HUDEP-2 (cell line): ENCODE results near the gene SHLD1.
A peak's percentile ranks its signal among the peaks of the same experiment; 100 is the strongest.
"Not testable (repeated sequence)": the region's sequence is repeated elsewhere in the genome, so short reads cannot be mapped to it uniquely, and the experiment has no call there.

Experiments
- DNase-seq, 76 experiments: peaks; one replicate each; lab custom pipeline; 2025; ENCODE audit not compliant: unreplicated experiment in 76 of 76; lab: John Stamatoyannopoulos, UW

The SHLD1 gene, protein sequence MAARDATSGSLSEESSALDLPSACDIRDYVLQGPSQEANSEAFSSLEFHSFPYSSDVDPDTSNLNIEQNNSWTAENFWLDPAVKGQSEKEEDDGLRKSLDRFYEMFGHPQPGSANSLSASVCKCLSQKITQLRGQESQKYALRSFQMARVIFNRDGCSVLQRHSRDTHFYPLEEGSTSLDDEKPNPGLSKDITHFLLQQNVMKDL

DNA sequence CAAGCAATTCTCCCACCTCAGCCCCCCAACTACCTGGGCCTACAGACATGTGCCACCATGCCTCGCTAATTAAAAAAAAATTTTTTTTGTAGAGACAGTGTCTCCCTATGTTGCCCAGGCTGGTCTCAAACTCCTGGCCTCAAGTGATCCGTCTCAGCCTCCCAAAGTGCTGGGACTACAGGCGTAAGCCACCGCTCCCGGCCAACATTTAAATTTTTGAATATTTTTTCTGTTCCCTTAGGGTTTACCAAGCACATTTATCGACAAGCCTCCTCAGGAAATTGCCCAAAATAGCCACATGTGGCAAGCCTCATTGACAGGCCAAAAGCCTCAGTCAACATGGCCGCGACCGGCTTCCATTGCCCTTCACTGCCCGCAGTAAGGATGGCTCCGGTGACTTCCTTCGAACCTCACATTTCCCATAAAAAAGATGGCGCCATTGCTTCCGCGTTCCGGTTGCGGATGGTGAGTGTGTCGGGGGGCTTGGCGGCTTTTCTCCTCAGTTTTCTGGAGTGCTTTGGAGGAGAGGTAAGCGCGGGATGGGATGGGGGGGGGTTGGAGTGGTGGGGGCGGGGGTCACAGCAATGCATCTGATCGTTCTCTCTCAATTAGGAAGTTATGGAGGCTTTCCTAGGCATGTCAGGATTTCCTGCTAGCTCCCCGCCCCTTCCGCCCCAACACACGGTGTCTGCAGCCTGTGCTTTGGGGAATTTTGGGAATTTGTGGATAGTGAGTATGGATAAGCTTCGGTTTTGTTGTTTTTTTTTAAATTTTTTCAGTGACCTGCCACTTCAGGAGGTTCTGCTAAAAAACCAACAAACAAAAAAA is at the start of gene SHLD1:
SHLD1 (plus strand) TSS at position 450 of the 828 bp plus-strand sequence. CDS start 22,465 bp downstream, outside the sequence.
- DNase-seq, result peak in 74 of 76 experiments; percentile 21 to 90 (median 72)

DNA sequence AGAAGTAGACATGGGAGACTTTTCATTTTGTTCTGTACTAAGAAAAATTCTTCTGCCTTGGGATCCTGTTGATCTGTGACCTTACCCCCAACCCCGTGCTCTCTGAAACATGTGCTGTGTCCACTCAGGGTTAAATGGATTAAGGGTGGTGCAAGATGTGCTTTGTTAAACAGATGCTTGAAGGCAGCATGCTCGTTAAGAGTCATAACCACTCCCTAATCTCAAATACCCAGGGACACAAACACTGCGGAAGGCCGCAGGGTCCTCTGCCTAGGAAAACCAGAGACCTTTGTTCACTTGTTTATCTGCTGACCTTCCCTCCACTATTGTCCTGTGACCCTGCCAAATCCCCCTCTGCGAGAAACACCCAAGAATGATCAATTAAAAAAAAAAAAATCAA is 47.9 kb upstream of the SHLD1 start:
- not testable (repeated sequence) for DNase-seq

DNA sequence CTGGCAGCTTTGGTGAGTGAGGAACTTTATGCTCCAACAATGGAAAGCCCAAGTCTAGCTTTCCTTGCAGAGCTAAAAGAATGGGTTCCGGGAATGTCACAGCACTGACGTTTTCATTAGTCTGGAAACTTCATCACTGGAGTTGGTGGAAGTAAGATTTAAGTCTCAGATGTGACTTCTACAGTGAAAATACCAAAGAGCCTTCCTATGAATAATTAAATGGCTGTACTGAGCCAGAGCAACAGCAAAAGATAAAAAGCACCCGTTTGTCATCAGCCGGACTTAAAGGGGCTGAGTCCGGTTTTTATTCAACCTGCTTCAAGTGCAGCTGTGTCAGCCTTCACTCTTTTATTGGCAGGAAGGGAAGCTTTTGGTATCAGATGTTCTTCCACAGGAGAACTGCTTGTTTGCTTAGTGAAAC is 46.5 kb upstream of the SHLD1 start:
- DNase-seq, result no peak

DNA sequence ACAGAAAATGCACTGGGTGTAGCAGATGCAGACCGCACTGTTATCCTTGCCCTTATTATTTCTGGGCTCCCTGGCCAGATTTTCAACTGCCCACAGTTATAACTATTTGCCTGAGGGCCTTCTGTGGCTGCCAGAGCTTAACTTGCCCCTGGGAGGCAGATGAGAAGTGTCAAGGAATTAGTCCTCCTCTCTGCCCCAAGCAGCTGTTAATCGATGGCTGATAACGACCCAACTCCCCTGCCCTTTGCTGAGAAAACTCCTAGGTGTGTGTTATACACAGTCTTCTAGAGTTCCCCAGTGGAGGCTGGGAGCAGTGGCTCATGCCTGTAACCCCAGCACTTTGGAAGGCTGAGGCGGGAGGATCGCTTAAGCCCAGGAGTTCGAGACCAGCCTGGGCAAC is 44.4 kb upstream of the SHLD1 start:
- no peak for DNase-seq

DNA sequence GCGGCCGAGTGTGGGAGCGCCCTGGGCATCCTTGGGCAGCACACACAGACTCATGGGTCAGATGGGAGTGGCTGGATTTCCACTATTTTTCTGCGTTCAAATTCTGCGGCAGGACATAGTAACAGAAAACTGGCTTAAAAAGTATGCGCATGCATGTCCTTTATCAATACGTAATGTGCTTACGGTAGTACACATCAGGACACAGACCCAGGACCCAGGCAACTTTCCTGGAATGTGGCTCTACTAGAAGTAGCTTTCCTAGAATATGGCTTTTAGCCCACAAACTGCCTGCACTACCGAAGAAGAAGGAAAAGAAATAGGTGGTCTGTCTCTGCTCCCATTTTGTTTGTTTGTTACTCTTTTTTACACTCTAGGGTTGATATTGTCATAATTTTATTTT is 43.4 kb upstream of the SHLD1 start:
- DNase-seq, result no peak

DNA sequence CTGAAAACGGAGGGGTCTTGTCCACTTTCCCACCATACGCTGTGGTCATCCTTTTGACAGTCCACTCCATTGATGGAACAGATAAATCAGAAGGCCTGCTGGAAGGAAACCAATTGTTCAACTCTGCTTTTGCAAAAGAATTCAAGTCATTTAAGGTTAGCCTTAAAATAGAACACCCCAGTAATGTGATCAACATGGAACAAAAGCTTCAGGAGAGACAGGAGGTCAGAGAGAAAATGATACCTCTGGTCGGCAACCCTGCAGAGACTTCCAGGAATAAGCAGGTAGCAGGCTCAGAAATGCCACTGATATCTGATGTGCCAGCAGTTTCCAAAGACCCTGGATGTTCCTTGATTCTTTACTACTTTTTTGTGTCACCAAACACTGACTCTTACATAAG is 39.6 kb upstream of the SHLD1 start:
- no peak for DNase-seq

DNA sequence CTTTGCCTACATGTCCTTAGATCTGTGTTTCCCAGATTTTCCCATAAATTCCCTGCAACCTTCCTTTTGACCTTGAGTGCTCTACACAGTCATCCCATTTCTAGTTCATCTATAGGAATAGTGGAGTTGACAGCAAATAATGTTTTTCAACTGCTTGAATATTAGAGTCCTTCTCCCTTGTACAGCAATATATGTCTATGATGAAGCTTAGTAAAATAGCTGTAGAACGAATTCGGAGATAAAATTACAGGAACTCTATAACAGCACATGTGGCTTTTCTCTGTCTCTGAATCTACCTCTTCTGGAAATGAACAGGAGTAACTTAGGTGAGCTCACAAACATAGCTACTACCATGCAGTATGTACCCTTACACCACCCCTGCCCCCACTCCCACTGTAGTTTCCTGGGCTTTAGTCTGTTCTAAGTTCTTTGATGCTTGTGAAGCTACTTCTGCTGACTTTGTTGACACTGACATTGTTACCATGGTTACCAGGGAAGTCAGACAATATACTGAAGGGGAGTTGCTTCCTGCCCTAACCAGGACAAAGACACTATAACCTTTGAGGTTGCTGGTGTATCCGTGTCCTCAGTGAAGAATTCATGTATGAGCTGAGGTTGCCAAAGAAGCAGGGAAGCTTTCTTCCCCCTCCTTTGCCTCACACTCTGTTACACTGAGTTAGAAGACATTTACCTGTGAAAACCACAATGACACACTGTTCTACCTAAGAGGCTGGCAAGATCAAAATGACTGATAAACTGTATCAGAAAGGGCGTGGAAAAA is 35.8 kb upstream of the SHLD1 start:
- DNase-seq, result peak in 2 of 76 experiments; percentile 6 to 35

DNA sequence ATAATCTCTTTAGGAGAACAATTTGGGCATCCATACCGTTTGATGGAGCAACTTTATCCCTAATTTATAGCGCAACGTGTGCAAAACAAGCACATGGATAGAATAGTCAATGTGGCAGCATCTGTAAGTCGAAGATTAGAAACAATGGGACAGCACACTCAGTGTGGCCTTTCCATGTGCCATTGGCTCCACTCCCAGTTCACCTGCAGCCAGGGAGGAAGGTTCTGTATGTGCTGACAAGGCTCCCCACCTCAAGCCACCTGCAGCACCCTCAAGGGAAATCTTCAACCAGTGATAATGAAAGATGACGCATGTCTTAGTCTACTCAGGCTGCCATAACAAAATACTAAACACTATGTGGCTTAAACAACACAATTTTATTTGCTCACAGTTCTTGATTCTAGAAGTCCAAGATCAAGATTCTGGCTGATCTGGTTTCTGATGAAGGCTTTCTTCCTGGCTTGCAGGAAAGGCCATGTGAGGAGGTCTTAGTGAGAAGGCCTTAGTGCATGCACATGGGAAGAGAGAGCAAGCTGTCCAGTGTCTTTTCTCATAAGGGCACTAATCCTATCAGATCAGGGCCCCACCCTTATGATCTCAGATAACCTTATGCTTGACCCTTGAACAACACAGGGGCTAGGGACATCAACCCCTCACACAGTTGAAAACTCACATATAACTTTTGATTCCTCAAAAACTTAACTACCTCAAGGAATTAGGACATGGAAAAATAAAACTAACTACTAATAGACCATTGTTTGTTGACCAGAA is 34.9 kb upstream of the SHLD1 start:
- no peak for DNase-seq

DNA sequence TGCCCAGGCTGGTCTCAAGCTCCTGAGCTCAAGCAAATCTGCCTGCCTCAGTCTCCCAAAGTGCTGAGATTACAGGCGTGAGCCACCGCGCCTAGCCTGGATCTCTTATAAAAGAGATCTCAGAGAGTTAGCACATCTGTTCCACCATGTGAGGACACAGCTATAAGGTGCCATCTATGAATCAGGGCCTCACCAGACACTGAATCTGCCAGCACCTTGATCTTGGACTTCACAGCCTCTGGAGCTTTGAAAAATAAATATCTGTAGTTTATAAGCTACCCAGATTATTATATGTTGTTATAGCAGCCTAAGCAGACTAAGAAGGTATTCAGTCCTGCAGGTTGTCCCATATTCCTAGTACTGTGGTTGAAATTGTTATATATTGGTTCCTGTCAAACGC is 33.2 kb upstream of the SHLD1 start:
- DNase-seq, result no peak

DNA sequence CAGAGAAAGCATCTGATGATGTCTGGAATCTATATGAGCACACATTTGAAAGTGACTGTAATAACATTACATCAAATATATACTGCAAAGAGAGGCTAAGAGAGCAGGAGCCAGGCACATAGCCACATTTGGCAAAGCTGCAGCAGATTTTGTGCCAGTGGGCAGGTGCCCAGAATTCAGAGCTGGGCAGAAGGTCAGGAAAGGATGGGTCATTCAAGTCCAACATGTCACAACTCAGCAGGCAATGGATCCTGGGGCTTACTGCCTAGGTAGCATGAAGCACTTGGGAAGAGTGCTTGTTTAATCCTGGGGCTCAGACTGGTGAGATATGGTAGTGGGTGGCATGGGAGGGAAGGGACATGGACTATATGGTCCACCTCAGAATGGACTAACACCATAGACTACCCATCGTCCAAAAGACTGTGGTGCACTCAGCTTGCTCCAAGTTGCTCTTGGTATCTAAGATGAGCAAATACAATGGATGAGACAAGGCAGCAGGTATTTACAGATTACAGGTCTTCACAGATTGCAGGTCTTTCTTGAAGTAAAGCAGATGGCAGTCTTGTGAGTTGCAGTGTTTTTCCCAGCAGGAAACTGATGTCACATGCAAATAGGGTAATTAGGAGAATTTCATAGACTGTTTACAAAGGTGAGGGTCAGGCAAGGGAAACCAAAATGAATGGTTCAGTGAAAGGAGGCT is 31.2 kb upstream of the SHLD1 start:
- DNase-seq, result no peak

DNA sequence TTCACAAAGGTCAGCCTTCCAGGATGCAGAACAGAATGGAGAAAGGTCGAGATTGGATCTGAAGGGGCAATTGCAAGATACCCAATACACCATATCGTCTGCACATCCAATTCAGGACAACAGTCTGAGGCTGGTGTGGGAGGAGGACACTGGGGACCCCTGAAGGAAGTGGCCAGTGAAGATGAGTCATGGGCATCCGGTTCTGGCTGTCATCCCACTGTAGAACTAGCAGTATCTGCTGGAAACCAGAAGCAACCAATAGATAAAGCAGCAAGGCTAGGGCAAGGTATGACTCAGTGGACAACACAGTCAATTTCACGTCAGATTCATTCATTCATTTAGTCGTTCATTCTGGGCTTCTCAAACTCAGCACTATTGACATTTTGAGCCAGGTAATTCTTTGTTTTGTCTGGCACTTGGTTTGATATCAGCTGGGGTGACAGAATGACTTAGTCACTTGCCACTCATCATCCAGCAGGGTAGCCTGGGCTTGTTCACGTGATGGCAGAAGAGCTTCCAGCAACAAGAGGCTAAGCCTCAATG is 30.3 kb upstream of the SHLD1 start:
- DNase-seq, result peak in 29 of 76 experiments; percentile 1 to 75 (median 32)

DNA sequence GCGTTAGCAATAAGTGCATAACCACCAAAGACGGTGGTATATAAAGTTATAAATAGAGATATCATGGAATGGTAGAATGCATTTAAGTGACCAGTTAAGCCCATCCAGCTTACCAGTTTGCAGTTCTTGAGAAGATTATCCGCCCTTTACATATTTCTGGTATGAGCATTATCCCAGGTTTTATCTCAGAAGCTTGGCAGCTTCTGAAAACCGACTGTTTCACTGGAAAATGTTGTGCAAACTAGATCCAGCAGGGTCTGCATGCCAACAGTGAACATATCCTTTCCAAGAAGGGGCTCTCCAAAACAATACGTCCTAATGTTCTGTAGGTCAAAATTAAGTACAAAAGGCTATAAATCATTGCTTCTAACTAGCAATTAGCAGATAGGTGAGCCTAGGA is 29.5 kb upstream of the SHLD1 start:
- DNase-seq, result no peak

DNA sequence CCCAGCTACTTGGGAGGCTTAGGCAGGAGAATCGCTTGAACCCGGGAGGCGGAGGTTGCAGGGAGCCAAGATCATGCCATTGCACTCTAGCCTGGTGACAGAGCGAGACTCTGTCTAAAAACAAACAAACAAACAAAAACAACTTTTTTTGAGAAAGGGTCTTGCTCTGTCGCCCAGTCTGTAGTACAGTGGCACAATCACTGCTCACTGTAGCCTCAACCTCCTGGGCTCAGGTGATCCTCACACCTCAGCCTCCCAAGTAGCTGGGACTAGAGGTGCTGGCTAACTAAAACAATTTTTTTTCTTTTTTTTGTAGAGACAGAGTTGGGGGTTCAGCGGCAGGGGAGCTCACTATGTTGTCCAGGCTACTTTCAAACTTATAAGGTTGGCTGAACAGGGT is 28.8 kb upstream of the SHLD1 start:
- DNase-seq, result not testable (repeated sequence)

DNA sequence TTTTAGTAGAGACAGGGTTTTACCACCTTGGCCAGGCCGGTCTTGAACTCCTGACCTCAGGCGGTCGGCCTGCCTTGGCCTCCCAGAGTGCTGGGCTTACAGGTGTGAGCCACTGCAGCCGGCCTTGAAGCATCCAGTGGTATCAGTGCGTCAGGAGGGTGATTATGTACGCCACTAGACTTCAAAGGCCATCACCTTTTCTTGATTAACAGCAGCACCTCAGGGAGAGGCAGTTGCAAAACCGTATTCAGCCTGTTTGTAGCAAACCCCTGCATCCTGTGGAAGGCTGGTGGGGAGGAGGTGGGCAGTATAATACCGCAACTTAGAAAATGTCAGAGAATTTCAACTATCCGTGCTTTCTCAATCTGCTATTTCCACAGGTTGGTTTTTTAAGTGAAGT is 27.3 kb upstream of the SHLD1 start:
- DNase-seq, result no peak

DNA sequence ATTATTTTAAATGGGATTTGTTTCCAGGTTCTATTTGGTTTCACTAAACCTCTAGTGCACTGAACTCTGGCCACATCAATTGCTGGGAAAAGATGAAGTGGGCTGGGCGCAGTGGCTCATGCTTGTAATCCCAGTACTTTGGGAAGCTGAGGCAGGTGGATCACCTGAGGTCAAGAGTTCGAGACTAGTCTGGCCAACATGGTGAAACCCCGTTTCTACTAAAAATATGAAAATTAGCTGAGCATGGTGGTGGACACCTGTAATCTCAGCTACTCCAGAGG is 25.1 kb upstream of the SHLD1 start:
- DNase-seq, result not testable (repeated sequence)

DNA sequence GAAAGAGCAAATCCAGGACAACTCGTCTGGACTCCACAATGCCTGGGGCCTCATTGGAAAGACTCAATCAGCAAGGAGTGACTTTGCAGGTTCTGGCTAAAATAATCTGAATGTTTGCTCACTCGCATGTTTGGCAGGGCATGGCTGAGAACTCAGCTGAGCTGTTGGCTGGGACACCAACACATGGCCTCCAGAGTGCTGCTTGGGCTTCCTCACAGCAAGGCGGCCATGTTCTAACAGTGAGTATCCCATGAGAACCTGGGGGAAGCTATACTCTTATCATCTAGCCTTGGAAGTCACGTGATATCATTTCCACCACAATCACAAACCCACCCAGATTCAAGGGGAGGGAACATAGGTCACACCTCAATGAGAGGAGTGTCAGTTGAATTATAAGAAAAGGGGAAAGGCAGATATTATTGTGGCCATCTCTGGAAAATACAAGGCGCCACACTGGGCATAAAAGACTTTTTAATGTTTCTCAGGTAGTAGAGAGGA is 23.1 kb upstream of the SHLD1 start:
- DNase-seq, result no peak

DNA sequence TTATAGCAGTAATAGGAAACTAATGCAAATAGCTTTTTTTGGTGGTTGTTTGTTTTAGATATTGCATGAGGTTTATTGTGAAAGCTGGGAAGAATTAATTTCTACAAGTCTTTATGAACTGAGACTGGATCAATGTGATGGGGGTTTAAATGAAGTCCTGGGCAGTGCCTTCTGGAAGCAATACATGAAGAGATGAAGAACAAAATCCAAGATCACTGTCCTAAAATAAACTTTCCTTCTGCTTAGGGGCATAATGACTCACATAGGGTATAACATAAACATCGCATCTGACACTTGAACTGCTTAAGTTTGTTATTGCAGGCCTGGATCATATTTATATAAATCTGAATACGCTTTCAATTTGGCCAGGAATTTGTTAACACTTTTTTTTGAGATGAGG is 20.9 kb upstream of the SHLD1 start:
- no peak for DNase-seq

DNA sequence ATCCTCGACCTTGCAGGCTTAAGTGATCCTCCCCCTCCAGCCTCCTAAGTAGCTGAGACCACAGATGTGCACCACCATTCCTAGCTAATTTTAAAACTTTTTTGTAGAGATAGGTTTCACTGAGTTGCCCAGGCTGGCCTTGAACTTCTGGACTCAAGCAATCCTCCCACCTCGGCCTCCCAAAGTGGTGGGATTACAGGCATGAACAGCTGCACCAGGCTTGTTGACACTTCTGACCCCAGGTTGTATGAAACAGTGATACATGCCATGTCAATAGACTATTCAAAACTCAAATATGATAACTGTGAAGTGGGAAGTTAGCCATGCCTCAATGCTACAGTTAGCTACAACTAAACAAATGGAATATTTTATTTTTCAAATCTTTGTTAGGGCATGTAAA is 20.1 kb upstream of the SHLD1 start:
- DNase-seq, result no peak

DNA sequence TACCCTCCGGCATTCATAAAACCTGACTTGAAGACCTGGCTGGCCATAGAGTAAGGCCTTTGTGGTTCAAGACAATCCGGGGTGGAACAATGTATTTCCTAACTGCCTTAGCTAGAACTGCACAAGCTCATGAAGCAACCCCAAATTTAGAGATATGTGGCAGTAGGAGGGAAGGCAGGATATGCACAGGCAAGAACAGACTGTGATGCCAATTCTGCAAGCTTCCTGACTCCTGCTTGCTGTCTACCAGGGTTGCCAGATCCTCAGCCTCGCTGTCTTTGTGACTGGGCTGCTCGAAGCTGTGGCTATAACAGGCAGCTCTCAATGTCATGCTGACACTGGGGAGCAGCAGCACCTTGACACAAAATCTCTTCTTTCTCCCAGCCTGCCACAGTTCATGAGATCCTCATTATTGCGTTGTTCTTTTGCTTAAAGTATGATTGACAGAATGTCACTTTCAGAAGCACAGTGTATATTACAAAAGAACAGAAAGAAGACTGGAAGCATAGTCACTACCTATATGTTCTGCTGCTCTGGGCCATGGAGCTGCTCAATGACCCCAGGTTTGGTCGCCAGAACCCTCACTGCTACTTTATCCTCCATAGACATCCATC is 18.3 kb upstream of the SHLD1 start:
- no peak for DNase-seq
